ENCODE data around the gene EN2. TPM values are rescaled to one million over a fixed set of nuclear protein-coding genes. Genes with fewer than 3 reads are reported as not detected.

EN2 gene
- total RNA-seq, 2 donors from 2014 or later: not detected

GRCh38 chr7:155455776-155456737 lies 1.9 kb upstream of the EN2 start:
- Mint-ChIP-seq H3K27me3 (ENCODE audit: insufficient read depth) (peaks cover 95% of the 10 kb centered on the region), H3K4me3 (no peak overlapping the region), H3K4me1 (peaks cover 8% of the 10 kb centered on the region), H3K36me3 (ENCODE audit: low read depth) (no peaks in the 10 kb centered on the region), H3K27ac (no peak overlapping the region), H3K9me3 (no peaks in the 10 kb centered on the region)
- Histone ChIP-seq H3K9me3 (ENCODE audit: control insufficient read depth, low read length) (no peaks in the 10 kb centered on the region), H3K27ac (ENCODE audit: low read depth, low read length) (no peak overlapping the region), H3K27me3 (ENCODE audit: control insufficient read depth, insufficient read depth, low read length, poor library complexity, severe bottlenecking) (peaks cover 97% of the 10 kb centered on the region), H3K4me3 (ENCODE audit: low read length) (no peak overlapping the region), H3K36me3 (ENCODE audit: control insufficient read depth, insufficient read depth, low read length) (no peaks in the 10 kb centered on the region), H3K4me1 (ENCODE audit: control insufficient read depth, insufficient read depth, low read length) (peaks cover 5% of the 10 kb centered on the region), H3K9ac (ENCODE audit: extremely low read depth, low read length, poor library complexity, severe bottlenecking) (no peak overlapping the region)
- peak; percentile 58 for DNase-seq
- no peak for TF ChIP-seq CTCF (conservative IDR thresholded peaks at IDR 0.05)
- 5 to 6% methylated on average over 13 to 27 of the region's 27 CpGs for WGBS, 2 experiments (ENCODE audit: insufficient coverage in 1 of 2, insufficient read length in 1 of 2)

- H3K4me3 ChIP-seq (ENCODE audit: low read length): peak overlapping the region; percentile 68
- peak overlapping the region; percentile 16 for H3K27ac ChIP-seq (ENCODE audit: low read depth, low read length)
- no peaks in the 10 kb centered on the region for H3K9me3 ChIP-seq (ENCODE audit: control insufficient read depth, low read length)
- Mint-ChIP-seq H3K27me3 (ENCODE audit: insufficient read depth) (peaks cover 95% of the 10 kb centered on the region), H3K4me3 (no peak overlapping the region), H3K4me1 (peaks cover 8% of the 10 kb centered on the region), H3K27ac (no peak overlapping the region), H3K9me3 (no peaks in the 10 kb centered on the region), H3K36me3 (ENCODE audit: low read depth) (no peaks in the 10 kb centered on the region)
- H3K9ac ChIP-seq (ENCODE audit: extremely low read depth, low read length, poor library complexity, severe bottlenecking): no peak overlapping the region
- no peaks in the 10 kb centered on the region for H3K36me3 ChIP-seq (ENCODE audit: control insufficient read depth, insufficient read depth, low read length)
- no peak for TF ChIP-seq CTCF (conservative IDR thresholded peaks at IDR 0.05)
- peak; percentile 92 for DNase-seq
- peaks cover 97% of the 10 kb centered on the region for H3K27me3 ChIP-seq (ENCODE audit: control insufficient read depth, insufficient read depth, low read length, poor library complexity, severe bottlenecking)
- H3K4me1 ChIP-seq (ENCODE audit: control insufficient read depth, insufficient read depth, low read length): peaks cover 5% of the 10 kb centered on the region
- 1 to 2% methylated on average over 34 to 69 of the region's 69 CpGs for WGBS, 2 experiments (ENCODE audit: insufficient coverage in 1 of 2, insufficient read length in 1 of 2)
Observed at GRCh38 chr7:155456738-155457543, 988 bp upstream of the EN2 start.

DNA sequence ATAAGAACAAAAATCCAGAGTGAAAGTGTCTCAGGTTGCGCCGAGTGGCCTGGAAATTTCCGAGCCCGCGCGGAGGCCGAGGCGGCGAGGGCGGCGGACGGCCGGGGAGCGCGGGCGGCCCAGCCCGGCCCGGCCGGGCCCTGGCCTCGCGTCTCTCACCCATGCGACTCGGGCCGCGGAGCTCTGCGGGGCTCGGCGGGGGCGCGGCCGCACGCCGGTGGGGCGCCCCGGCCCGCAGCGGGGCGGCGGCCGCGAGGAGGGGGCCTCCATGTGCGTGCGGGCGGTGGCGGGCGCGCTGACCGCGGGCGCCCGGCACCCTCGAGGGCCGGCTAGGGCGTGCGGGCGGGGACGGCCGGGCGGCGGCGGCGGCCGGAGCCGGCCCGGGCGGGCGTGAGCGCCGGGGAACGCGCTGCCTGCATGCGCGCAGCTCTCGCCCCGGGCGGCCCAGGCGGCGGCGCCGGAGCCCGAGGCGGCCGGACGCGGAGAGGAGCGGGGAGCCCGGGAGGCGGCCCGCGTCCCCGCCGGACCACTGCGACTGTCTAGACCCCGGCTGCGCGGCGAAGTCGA lies 302 bp upstream of the EN2 start:
- Mint-ChIP-seq H3K9me3 (no peaks in the 10 kb centered on the region), H3K36me3 (ENCODE audit: low read depth) (no peaks in the 10 kb centered on the region), H3K4me1 (peaks cover 8% of the 10 kb centered on the region), H3K4me3 (peak overlapping the region; percentile 32), H3K27me3 (ENCODE audit: insufficient read depth) (peaks cover 95% of the 10 kb centered on the region), H3K27ac (no peak overlapping the region)
- 0 to 1% methylated on average over 12 to 98 of the region's 98 CpGs for WGBS, 2 experiments (ENCODE audit: insufficient coverage in 1 of 2, insufficient read length in 1 of 2)
- no peak for TF ChIP-seq CTCF (conservative IDR thresholded peaks at IDR 0.05)
- no peak overlapping the region for H3K4me3 ChIP-seq (ENCODE audit: low read length)
- H3K27me3 ChIP-seq (ENCODE audit: control insufficient read depth, insufficient read depth, low read length, poor library complexity, severe bottlenecking): peaks cover 97% of the 10 kb centered on the region
- H3K4me1 ChIP-seq (ENCODE audit: control insufficient read depth, insufficient read depth, low read length): peaks cover 5% of the 10 kb centered on the region
- no peaks in the 10 kb centered on the region for H3K9me3 ChIP-seq (ENCODE audit: control insufficient read depth, low read length)
- H3K9ac ChIP-seq (ENCODE audit: extremely low read depth, low read length, poor library complexity, severe bottlenecking): no peak overlapping the region
- no peak for DNase-seq
- H3K36me3 ChIP-seq (ENCODE audit: control insufficient read depth, insufficient read depth, low read length): no peaks in the 10 kb centered on the region
- no peak overlapping the region for H3K27ac ChIP-seq (ENCODE audit: low read depth, low read length)

Data from endodermal cell (in vitro differentiated cells).